Karpas-422 (cell line): ENCODE results near the gene ADGRD1. TPM values are rescaled to one million over a fixed set of nuclear protein-coding genes. Genes with fewer than 3 reads are reported as not detected.
"Not testable (repeated sequence)": the region's sequence is repeated elsewhere in the genome, so short reads cannot be mapped to it uniquely, and the experiment has no call there.

Source experiments
- DNase-seq: peaks from one replicate; pipeline ENCODE4 v3.0.0-alpha.2; 2015
- H2AFZ ChIP-seq: fragments of 200-600 bp; sonication (generic); 2 replicates; pipeline ENCODE4 v1.6.1; 2014; ENCODE audit warnings: antibody characterized with exemption, low read length, mixed read lengths
- H3K27ac ChIP-seq: fragments of 200-600 bp; sonication (generic); 2 replicates; pipeline ENCODE4 v1.5.1; 2014; ENCODE audit warnings: mild to moderate bottlenecking, low read length, moderate library complexity
- H3K27me3 ChIP-seq: fragments of 200-600 bp; sonication (generic); 2 replicates; pipeline ENCODE4 v1.6.1; 2014; ENCODE audit warnings: low read length, mixed read lengths
- H3K36me3 ChIP-seq: fragments of 200-600 bp; sonication (generic); 2 replicates; pipeline ENCODE4 v1.6.1; 2014; ENCODE audit warnings: low read length, mixed read lengths; ENCODE audit not compliant: insufficient read depth
- H3K4me1 ChIP-seq: fragments of 200-600 bp; sonication (generic); 2 replicates; pipeline ENCODE4 v1.6.1; 2014; ENCODE audit warnings: mild to moderate bottlenecking, low read length, mixed read lengths
- H3K4me2 ChIP-seq: fragments of 200-600 bp; sonication (generic); 2 replicates; pipeline ENCODE4 v1.6.1; 2014; ENCODE audit warnings: low read length, low read depth, mild to moderate bottlenecking; ENCODE audit not compliant: poor library complexity, severe bottlenecking
- H3K4me3 ChIP-seq: fragments of 200-600 bp; sonication (generic); 2 replicates; pipeline ENCODE4 v1.5.1; 2014; ENCODE audit warnings: mild to moderate bottlenecking, antibody characterized with exemption, low read length, mixed read lengths
- H3K79me2 ChIP-seq: fragments of 200-600 bp; sonication (generic); 2 replicates; pipeline ENCODE4 v1.6.1; 2014; ENCODE audit warnings: mild to moderate bottlenecking, low read length, mixed read lengths
- H3K9ac ChIP-seq: fragments of 200-600 bp; sonication (generic); 2 replicates; pipeline ENCODE4 v1.6.0; 2014; ENCODE audit warnings: low read length
- H3K9me2 ChIP-seq: fragments of 200-600 bp; sonication (generic), shearing (Covaris generic); replicated peaks from 2 replicates; pipeline ENCODE4 v1.6.0; 2014; ENCODE audit warnings: mild to moderate bottlenecking, low read length, moderate library complexity; ENCODE audit not compliant: insufficient read depth
- H3K9me3 ChIP-seq: fragments of 300-700, 200-600 bp; sonication (generic); 2 replicates; pipeline ENCODE4 v1.6.1; 2014; ENCODE audit warnings: low read length, mixed read lengths
- H4K20me1 ChIP-seq: fragments of 200-600 bp; sonication (generic); 2 replicates; pipeline ENCODE4 v1.6.1; 2014; ENCODE audit warnings: mild to moderate bottlenecking, antibody characterized with exemption, low read length, low read depth; ENCODE audit not compliant: insufficient read depth
- total RNA-seq: library from RNA; depleted of rRNA; stranded (reverse); fragments of >200 nt; shearing (Covaris generic); gene quantifications from 2 replicates; pipeline ENCODE4 v1.2.3, GENCODE V29; 2014; ENCODE audit warnings: low replicate concordance

The ADGRD1 gene
- total RNA-seq, 1 experiment from 2014 or later, result not detected

GRCh38 chr12:131122631-131123030 is 168.9 kb downstream of the ADGRD1 start:
- Histone ChIP-seq H2AFZ (no peak overlapping the region), H3K36me3 (no peaks in the 10 kb centered on the region), H4K20me1 (no peaks in the 10 kb centered on the region), H3K9ac (no peak overlapping the region), H3K9me2 (no peaks in the 10 kb centered on the region), H3K27me3 (no peaks in the 10 kb centered on the region), H3K27ac (no peak overlapping the region), H3K79me2 (no peaks in the 10 kb centered on the region), H3K4me3 (no peak overlapping the region), H3K4me2 (no peak overlapping the region), H3K9me3 (no peaks in the 10 kb centered on the region), H3K4me1 (no peaks in the 10 kb centered on the region)
- no peak for DNase-seq

GRCh38 chr12:131123817-131124216 is 170.1 kb downstream of the ADGRD1 start:
- Histone ChIP-seq H3K9me2 (no peaks in the 10 kb centered on the region), H3K27ac (no peak overlapping the region), H3K4me3 (no peak overlapping the region), H3K4me2 (no peak overlapping the region), H4K20me1 (no peaks in the 10 kb centered on the region), H3K9me3 (no peaks in the 10 kb centered on the region), H3K4me1 (no peaks in the 10 kb centered on the region), H2AFZ (no peak overlapping the region), H3K9ac (no peak overlapping the region), H3K27me3 (no peaks in the 10 kb centered on the region), H3K36me3 (no peaks in the 10 kb centered on the region), H3K79me2 (no peaks in the 10 kb centered on the region)
- DNase-seq, result no peak

- Histone ChIP-seq H3K4me2 (no peak overlapping the region), H3K27ac (no peak overlapping the region), H3K4me1 (no peaks in the 10 kb centered on the region), H3K36me3 (no peaks in the 10 kb centered on the region), H3K4me3 (no peak overlapping the region), H4K20me1 (no peaks in the 10 kb centered on the region), H3K9ac (no peak overlapping the region), H3K27me3 (no peaks in the 10 kb centered on the region), H3K79me2 (no peaks in the 10 kb centered on the region), H3K9me3 (no peaks in the 10 kb centered on the region), H3K9me2 (no peaks in the 10 kb centered on the region), H2AFZ (no peak overlapping the region)
- no peak for DNase-seq
Observed at GRCh38 chr12:131124487-131125280, 171.0 kb downstream of the ADGRD1 start.

- Histone ChIP-seq H3K79me2 (no peaks in the 10 kb centered on the region), H3K4me1 (no peaks in the 10 kb centered on the region), H3K36me3 (no peaks in the 10 kb centered on the region), H2AFZ (no peak overlapping the region), H3K4me3 (no peak overlapping the region), H4K20me1 (no peaks in the 10 kb centered on the region), H3K27ac (no peak overlapping the region), H3K9me3 (no peaks in the 10 kb centered on the region), H3K4me2 (no peak overlapping the region), H3K9ac (no peak overlapping the region), H3K9me2 (no peaks in the 10 kb centered on the region), H3K27me3 (no peaks in the 10 kb centered on the region)
- DNase-seq, result no peak
Observed at GRCh38 chr12:131126662-131127173, 173.0 kb downstream of the ADGRD1 start.

- no peaks in the 10 kb centered on the region for H3K9me2 ChIP-seq
- no peaks in the 10 kb centered on the region for H4K20me1 ChIP-seq
- H3K79me2 ChIP-seq, result no peaks in the 10 kb centered on the region
- no peak overlapping the region for H2AFZ ChIP-seq
- H3K36me3 ChIP-seq, result no peaks in the 10 kb centered on the region
- H3K9me3 ChIP-seq, result no peaks in the 10 kb centered on the region
- DNase-seq, result no peak
- no peaks in the 10 kb centered on the region for H3K27me3 ChIP-seq
- no peak overlapping the region for H3K4me2 ChIP-seq
- no peak overlapping the region for H3K27ac ChIP-seq
- H3K4me1 ChIP-seq, result no peaks in the 10 kb centered on the region
- no peak overlapping the region for H3K4me3 ChIP-seq
- H3K9ac ChIP-seq, result no peak overlapping the region
Observed at GRCh38 chr12:131128556-131128955, 174.8 kb downstream of the ADGRD1 start.

- H3K27me3 ChIP-seq, H3K9ac ChIP-seq, H3K79me2 ChIP-seq, H3K36me3 ChIP-seq, H4K20me1 ChIP-seq, H3K4me1 ChIP-seq, H3K9me3 ChIP-seq, H3K27ac ChIP-seq, DNase-seq, H3K4me3 ChIP-seq, H3K4me2 ChIP-seq, H3K9me2 ChIP-seq, H2AFZ ChIP-seq: not testable (repeated sequence)
Observed at GRCh38 chr12:131128966-131129619, 175.4 kb downstream of the ADGRD1 start.

- Histone ChIP-seq H3K36me3 (no peaks in the 10 kb centered on the region), H3K4me1 (no peaks in the 10 kb centered on the region), H3K79me2 (no peaks in the 10 kb centered on the region), H3K27ac (no peak overlapping the region), H3K9ac (no peak overlapping the region), H3K9me2 (no peaks in the 10 kb centered on the region), H3K9me3 (no peaks in the 10 kb centered on the region), H3K4me3 (no peak overlapping the region), H3K27me3 (no peaks in the 10 kb centered on the region), H3K4me2 (no peak overlapping the region), H2AFZ (no peak overlapping the region), H4K20me1 (no peaks in the 10 kb centered on the region)
- no peak for DNase-seq
Observed at GRCh38 chr12:131129839-131130238, 176.1 kb downstream of the ADGRD1 start.

GRCh38 chr12:131130311-131130911 is 176.7 kb downstream of the ADGRD1 start:
- no peaks in the 10 kb centered on the region for H3K36me3 ChIP-seq
- H3K9me2 ChIP-seq, result no peaks in the 10 kb centered on the region
- no peak for DNase-seq
- no peaks in the 10 kb centered on the region for H3K79me2 ChIP-seq
- no peak overlapping the region for H3K4me2 ChIP-seq
- H3K27me3 ChIP-seq, result no peaks in the 10 kb centered on the region
- H3K9ac ChIP-seq, result no peak overlapping the region
- no peaks in the 10 kb centered on the region for H4K20me1 ChIP-seq
- no peak overlapping the region for H3K27ac ChIP-seq
- no peaks in the 10 kb centered on the region for H3K4me1 ChIP-seq
- no peak overlapping the region for H2AFZ ChIP-seq
- no peaks in the 10 kb centered on the region for H3K9me3 ChIP-seq
- no peak overlapping the region for H3K4me3 ChIP-seq
